HAP-1 (cell line): ENCODE results near the gene TRIM40.
A peak's percentile ranks its signal among the peaks of the same experiment; 100 is the strongest.
"Not testable (repeated sequence)": the region's sequence is repeated elsewhere in the genome, so short reads cannot be mapped to it uniquely, and the experiment has no call there.

Experiments used
- DNase-seq, 2 experiments: peaks; one replicate each; pipeline ENCODE4 v3.0.0-alpha.2; 2016 to 2020; ENCODE audit warnings: low spot score in 2 of 2
- H3K27me3 ChIP-seq: fragments of 250-450 bp; sonication (Bioruptor Pico); 2 replicates; pipeline ENCODE4 v1.5.1; 2020; ENCODE audit warnings: low read depth, mild to moderate bottlenecking, moderate library complexity
- H3K36me3 ChIP-seq: fragments of 250-450 bp; sonication (Bioruptor Pico); replicated peaks from 2 replicates; pipeline ENCODE4 v1.5.1; 2020; ENCODE audit warnings: mild to moderate bottlenecking
- H3K4me1 ChIP-seq: fragments of 250-450 bp; sonication (Bioruptor Pico); 2 replicates; pipeline ENCODE4 v1.5.1; 2020; ENCODE audit warnings: mild to moderate bottlenecking
- H3K4me3 ChIP-seq: fragments of 250-450 bp; sonication (Bioruptor Pico); 2 replicates; pipeline ENCODE4 v1.5.1; 2020; ENCODE audit warnings: mild to moderate bottlenecking, moderate library complexity
- H3K9me3 ChIP-seq: fragments of 250-450 bp; sonication (Bioruptor Pico); 2 replicates; pipeline ENCODE4 v1.5.1; 2020; ENCODE audit warnings: mild to moderate bottlenecking, moderate library complexity
- in situ Hi-C: fragments of 300-500 bp; cut with MboI; formaldehyde crosslinking; loops from 3 replicates; pipeline ENCODE4 v1.14.3; 2020; ENCODE audit warnings: low sequenced_read_pairs, inconsistent platforms, mixed read lengths

Gene TRIM40

GRCh38 chr6:30158475-30159040 lies 22.6 kb downstream of the TRIM40 start:
- H3K27me3 ChIP-seq = peaks cover 13% of the 10 kb centered on the region
- H3K9me3 ChIP-seq = no peaks in the 10 kb centered on the region
- no peaks in the 10 kb centered on the region for H3K4me1 ChIP-seq
- no peaks in the 10 kb centered on the region for H3K36me3 ChIP-seq
- in situ Hi-C loops = no loop called here
- H3K4me3 ChIP-seq = no peak overlapping the region
- DNase-seq = no peak

GRCh38 chr6:30160008-30160784 lies 24.3 kb downstream of the TRIM40 start:
- H3K27me3 ChIP-seq = peaks cover 10% of the 10 kb centered on the region
- no peaks in the 10 kb centered on the region for H3K9me3 ChIP-seq
- DNase-seq = no peak
- no peaks in the 10 kb centered on the region for H3K36me3 ChIP-seq
- H3K4me3 ChIP-seq = no peak overlapping the region
- in situ Hi-C loops = loop anchor here (10.0 kb wide), 1 partner anchor 315 kb away; no protein-coding TSS in a partner anchor
- H3K4me1 ChIP-seq = no peaks in the 10 kb centered on the region

- H3K4me3 ChIP-seq = no peak within 1 kb of the TSS
- no peaks in the 10 kb centered on the region for H3K36me3 ChIP-seq
- H3K27me3 ChIP-seq = peaks cover 13% of the 10 kb centered on the region
- no peak for DNase-seq
- H3K9me3 ChIP-seq = no peaks in the 10 kb centered on the region
- in situ Hi-C loops = loop anchor here (10.0 kb wide), 1 partner anchor 316 kb away; no protein-coding TSS in a partner anchor
- no peaks in the 10 kb centered on the region for H3K4me1 ChIP-seq
Measured at GRCh38 chr6:30160785-30161531, 25.0 kb downstream of the TRIM40 start, which contains the start of gene TRIM10. TRIM10 (minus strand) TSS chr6:30161211; CDS start chr6:30160858, 353 bp downstream.

- in situ Hi-C loops = loop anchor here (10.0 kb wide), 1 partner anchor 318 kb away; no protein-coding TSS in a partner anchor
- DNase-seq = no peak
- no peaks in the 10 kb centered on the region for H3K36me3 ChIP-seq
- H3K9me3 ChIP-seq = no peaks in the 10 kb centered on the region
- no peak overlapping the region for H3K4me3 ChIP-seq
- no peaks in the 10 kb centered on the region for H3K4me1 ChIP-seq
- H3K27me3 ChIP-seq = peaks cover 16% of the 10 kb centered on the region
Measured at GRCh38 chr6:30162265-30163089, 26.5 kb downstream of the TRIM40 start.

GRCh38 chr6:30163090-30163917 lies 27.4 kb downstream of the TRIM40 start, which contains the start of gene TRIM15:
TRIM15 (plus strand) TSS chr6:30163546; CDS start chr6:30163685, 139 bp downstream.
- Histone ChIP-seq H3K9me3 (no peaks in the 10 kb centered on the region), H3K4me1 (no peaks in the 10 kb centered on the region), H3K36me3 (no peaks in the 10 kb centered on the region), H3K27me3 (peaks cover 15% of the 10 kb centered on the region), H3K4me3 (no peak within 1 kb of the TSS)
- in situ Hi-C loops = loop anchor here (10.0 kb wide), 1 partner anchor 319 kb away; no protein-coding TSS in a partner anchor
- no peak for DNase-seq

GRCh38 chr6:30163918-30164654 lies 28.1 kb downstream of the TRIM40 start:
- no peaks in the 10 kb centered on the region for H3K4me1 ChIP-seq
- peaks cover 8% of the 10 kb centered on the region for H3K27me3 ChIP-seq
- in situ Hi-C loops = loop anchor here (10.0 kb wide), 1 partner anchor 319 kb away; no protein-coding TSS in a partner anchor
- no peaks in the 10 kb centered on the region for H3K9me3 ChIP-seq
- H3K36me3 ChIP-seq = no peaks in the 10 kb centered on the region
- no peak for DNase-seq
- H3K4me3 ChIP-seq = no peak overlapping the region

- peaks cover 6% of the 10 kb centered on the region; the same call in 1 of the 2 replicates for H3K27me3 ChIP-seq
- DNase-seq = no peak
- in situ Hi-C loops = loop anchor here (10.0 kb wide), 1 partner anchor 320 kb away; no protein-coding TSS in a partner anchor
- no peaks in the 10 kb centered on the region for H3K4me1 ChIP-seq
- no peaks in the 10 kb centered on the region for H3K36me3 ChIP-seq
- H3K4me3 ChIP-seq = no peak overlapping the region
- no peaks in the 10 kb centered on the region for H3K9me3 ChIP-seq
Measured at GRCh38 chr6:30164714-30165113, 28.8 kb downstream of the TRIM40 start.

GRCh38 chr6:30165238-30165637 lies 29.3 kb downstream of the TRIM40 start:
- not testable (repeated sequence) for DNase-seq
- in situ Hi-C loops = loop anchor here (10.0 kb wide), 1 partner anchor 320 kb away; no protein-coding TSS in a partner anchor

GRCh38 chr6:30167101-30167500 lies 31.2 kb downstream of the TRIM40 start:
- no peak overlapping the region for H3K4me3 ChIP-seq
- H3K27me3 ChIP-seq = peaks cover 6% of the 10 kb centered on the region; the same call in 1 of the 2 replicates
- H3K4me1 ChIP-seq = no peaks in the 10 kb centered on the region
- no peaks in the 10 kb centered on the region for H3K9me3 ChIP-seq
- DNase-seq = no peak
- in situ Hi-C loops = loop anchor here (10.0 kb wide), 1 partner anchor 322 kb away; no protein-coding TSS in a partner anchor
- H3K36me3 ChIP-seq = no peaks in the 10 kb centered on the region

More at GRCh38 chr6:30165238-30165637, 29.3 kb downstream of the TRIM40 start:
- H3K9me3 ChIP-seq, H3K4me1 ChIP-seq, H3K36me3 ChIP-seq, H3K27me3 ChIP-seq, H3K4me3 ChIP-seq: not testable (repeated sequence)

- no peaks in the 10 kb centered on the region for H3K4me1 ChIP-seq
- in situ Hi-C loops = loop anchor here (10.0 kb wide), 1 partner anchor 324 kb away; no protein-coding TSS in a partner anchor
- no peaks in the 10 kb centered on the region for H3K36me3 ChIP-seq
- H3K9me3 ChIP-seq = no peaks in the 10 kb centered on the region
- H3K4me3 ChIP-seq = no peak overlapping the region
- H3K27me3 ChIP-seq = peaks cover 6% of the 10 kb centered on the region; the same call in 1 of the 2 replicates
- DNase-seq = no peak
Measured at GRCh38 chr6:30168741-30169140, 32.8 kb downstream of the TRIM40 start.

GRCh38 chr6:30169658-30170614 lies 34.0 kb downstream of the TRIM40 start:
- Histone ChIP-seq H3K4me3 (no peak overlapping the region), H3K4me1 (no peaks in the 10 kb centered on the region), H3K36me3 (no peaks in the 10 kb centered on the region), H3K27me3 (peaks cover 6% of the 10 kb centered on the region; the same call in 1 of the 2 replicates), H3K9me3 (no peaks in the 10 kb centered on the region)
- in situ Hi-C loops = loop anchor here (10.0 kb wide), 1 partner anchor 325 kb away; no protein-coding TSS in a partner anchor
- DNase-seq = peak; percentile 33 to 57
